IPS-15b (cell line): ENCODE data around the gene GPR17.

Experiments used
- H3K27me3 ChIP-seq: one replicate; pipeline ENCODE4 v1.6.1; 2013; ENCODE audit warnings: low read length; ENCODE audit not compliant: control insufficient read depth, insufficient read depth
- H3K36me3 ChIP-seq: one replicate; pipeline ENCODE4 v1.6.1; 2013; ENCODE audit warnings: low read length; ENCODE audit not compliant: control insufficient read depth, insufficient read depth
- H3K4me1 ChIP-seq: one replicate; pipeline ENCODE4 v1.6.1; 2013; ENCODE audit warnings: mild to moderate bottlenecking, low read length; ENCODE audit not compliant: control insufficient read depth, insufficient read depth
- H3K4me3 ChIP-seq: one replicate; pipeline ENCODE4 v1.5.1; 2013; ENCODE audit warnings: low read depth, low read length
- H3K9ac ChIP-seq: one replicate; pipeline ENCODE4 v1.6.1; 2013; ENCODE audit warnings: low read depth, mild to moderate bottlenecking, low read length
- H3K9me3 ChIP-seq: one replicate; pipeline ENCODE4 v1.6.1; 2013; ENCODE audit warnings: mild to moderate bottlenecking, low read length; ENCODE audit not compliant: control insufficient read depth, insufficient read depth

The GPR17 gene

DNA sequence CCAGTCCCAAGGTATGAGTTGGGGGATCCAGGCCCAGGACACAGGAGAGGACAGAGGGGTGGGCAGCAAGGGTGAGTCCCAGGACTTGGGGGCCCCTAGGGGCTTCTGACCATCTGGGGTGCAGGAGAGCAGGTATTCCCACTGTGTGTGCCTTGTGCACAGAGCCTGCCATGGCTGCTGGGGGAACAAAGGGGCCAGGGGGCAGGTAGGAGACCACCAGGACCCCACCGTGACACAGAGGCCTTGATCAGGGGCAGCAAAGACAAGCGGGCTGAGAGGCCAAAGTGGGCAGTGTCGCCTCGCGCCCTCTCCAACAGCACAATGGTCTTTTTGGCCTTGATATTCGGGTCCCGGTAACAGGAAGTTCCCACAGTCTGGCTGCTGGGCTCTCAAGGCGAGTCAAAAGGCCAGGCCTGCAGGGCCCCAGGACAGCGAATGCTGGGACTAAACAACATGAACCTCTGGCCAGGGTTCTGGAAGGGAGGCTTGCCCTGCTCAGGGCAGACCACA lies 12.3 kb upstream of the GPR17 start:
- H3K27me3 ChIP-seq: no peaks in the 10 kb centered on the region
- H3K4me1 ChIP-seq: peaks cover 9% of the 10 kb centered on the region
- no peaks in the 10 kb centered on the region for H3K9me3 ChIP-seq
- H3K4me3 ChIP-seq: no peak overlapping the region
- H3K36me3 ChIP-seq: no peaks in the 10 kb centered on the region
- no peak overlapping the region for H3K9ac ChIP-seq

DNA sequence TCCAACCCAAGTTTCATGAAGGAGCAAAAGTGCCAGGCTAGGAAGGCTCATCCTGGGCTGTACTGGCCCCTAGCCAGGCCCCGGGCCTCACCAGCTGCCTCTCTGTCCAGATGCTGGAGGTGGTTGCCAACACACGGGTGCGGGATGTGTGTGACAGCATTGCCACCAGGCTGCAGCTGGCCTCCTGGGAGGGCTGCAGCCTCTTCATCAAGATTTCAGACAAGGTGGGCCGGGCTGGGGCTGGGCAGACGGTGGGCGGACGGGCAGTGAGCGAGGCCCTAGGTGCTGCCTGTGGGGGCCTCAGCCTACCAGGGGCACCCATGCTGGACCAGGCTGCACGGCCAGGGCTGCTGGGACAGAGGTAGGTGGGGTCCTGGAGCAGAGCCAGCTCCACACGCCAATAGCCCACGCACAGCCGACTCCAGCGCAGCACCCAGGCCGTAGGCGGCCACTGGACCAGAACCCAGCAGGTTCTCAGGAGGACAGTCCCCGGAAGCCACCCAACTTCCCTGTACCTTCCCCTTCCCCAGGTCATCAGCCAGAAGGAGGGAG lies 11.8 kb upstream of the GPR17 start:
- Histone ChIP-seq H3K4me3 (no peak overlapping the region), H3K9me3 (no peaks in the 10 kb centered on the region), H3K36me3 (no peaks in the 10 kb centered on the region), H3K9ac (no peak overlapping the region), H3K27me3 (no peaks in the 10 kb centered on the region), H3K4me1 (peaks cover 9% of the 10 kb centered on the region)

DNA sequence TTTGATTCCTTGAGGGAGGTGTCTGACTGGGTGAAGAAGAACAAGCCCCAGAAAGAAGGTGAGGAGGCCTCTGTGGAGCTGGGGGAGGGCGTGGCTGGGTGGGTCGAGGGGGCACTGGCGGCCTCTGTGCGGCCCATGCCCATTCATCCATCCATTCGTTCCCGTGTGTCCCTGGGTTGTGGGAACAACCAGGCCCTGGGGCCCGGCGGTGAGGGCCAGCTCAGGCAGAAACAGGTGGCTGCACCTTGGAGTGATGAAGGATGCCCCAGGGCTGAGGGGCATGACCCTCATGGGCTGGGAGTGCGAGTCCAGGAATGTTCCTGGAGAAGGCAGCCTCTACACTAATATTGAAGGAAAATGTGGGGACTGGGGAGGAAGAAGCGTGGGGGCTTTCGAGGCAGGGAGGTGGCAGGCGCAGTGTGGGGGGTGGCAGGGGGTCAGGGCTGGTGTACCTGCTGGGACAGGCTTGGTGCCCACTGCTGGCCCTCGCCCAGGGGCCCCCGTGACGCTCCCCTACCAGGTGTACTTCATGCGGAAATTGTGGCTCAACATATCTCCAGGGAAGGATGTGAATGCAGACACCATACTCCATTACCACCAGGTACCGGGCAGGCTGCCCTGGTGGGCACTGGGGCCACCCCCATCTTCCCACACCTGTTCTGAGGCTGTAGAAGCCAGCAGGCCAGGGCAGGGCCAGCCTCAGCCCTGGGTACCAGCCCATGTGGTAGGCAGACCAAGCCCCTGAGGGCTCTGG lies 11.2 kb upstream of the GPR17 start:
- no peaks in the 10 kb centered on the region for H3K27me3 ChIP-seq
- peaks cover 9% of the 10 kb centered on the region for H3K4me1 ChIP-seq
- H3K9ac ChIP-seq: no peak overlapping the region
- H3K36me3 ChIP-seq: no peaks in the 10 kb centered on the region
- no peaks in the 10 kb centered on the region for H3K9me3 ChIP-seq
- H3K4me3 ChIP-seq: no peak overlapping the region

DNA sequence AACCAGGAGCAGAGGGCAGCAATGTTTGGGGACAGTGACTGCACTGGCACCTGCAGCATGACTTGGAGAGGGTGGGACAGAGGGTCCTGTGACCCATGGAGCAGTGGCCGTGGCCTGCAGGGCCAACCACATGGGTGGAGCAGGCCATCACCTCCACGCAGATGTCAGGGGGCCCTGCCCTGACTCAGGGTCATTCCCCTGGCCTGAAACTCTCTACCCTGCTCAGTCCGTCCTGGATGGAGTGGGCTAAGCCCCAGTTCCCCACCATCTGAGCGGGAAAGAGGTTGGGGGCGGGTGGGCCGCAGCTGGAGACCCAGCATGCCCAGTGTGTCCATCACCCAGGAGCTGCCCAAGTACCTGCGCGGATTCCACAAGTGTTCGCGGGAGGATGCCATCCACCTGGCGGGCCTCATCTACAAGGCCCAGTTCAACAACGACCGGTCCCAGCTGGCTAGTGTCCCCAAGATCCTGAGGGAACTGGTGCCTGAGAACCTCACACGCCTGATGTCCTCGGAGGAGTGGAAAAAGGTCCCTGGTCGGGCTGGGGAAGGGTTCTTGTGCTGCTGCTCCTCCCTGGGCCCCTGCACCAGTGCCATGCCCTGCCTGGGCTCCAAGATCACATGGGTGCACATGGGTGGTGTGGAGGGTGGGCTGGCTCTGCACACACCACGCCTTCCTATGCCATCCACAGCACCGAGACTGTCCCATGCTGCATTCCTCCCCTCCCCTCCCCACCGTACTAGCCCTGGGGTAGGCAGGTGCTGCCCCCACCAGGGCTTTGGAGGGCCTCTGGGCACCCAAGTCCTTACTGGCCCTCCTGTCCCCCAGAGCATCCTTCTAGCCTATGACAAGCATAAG lies 10.3 kb upstream of the GPR17 start:
- Histone ChIP-seq H3K27me3 (no peaks in the 10 kb centered on the region), H3K4me1 (peaks cover 9% of the 10 kb centered on the region), H3K36me3 (no peaks in the 10 kb centered on the region), H3K4me3 (no peak overlapping the region), H3K9me3 (no peaks in the 10 kb centered on the region), H3K9ac (no peak overlapping the region)

- Histone ChIP-seq H3K27me3 (no peaks in the 10 kb centered on the region), H3K4me1 (peaks cover 9% of the 10 kb centered on the region), H3K9me3 (no peaks in the 10 kb centered on the region), H3K36me3 (no peaks in the 10 kb centered on the region), H3K9ac (no peak overlapping the region), H3K4me3 (no peak overlapping the region)
Measured at GRCh38 chr2:127636248-127637235, 9.4 kb upstream of the GPR17 start.

- H3K4me1 ChIP-seq: peaks cover 9% of the 10 kb centered on the region
- no peak overlapping the region for H3K4me3 ChIP-seq
- H3K27me3 ChIP-seq: no peaks in the 10 kb centered on the region
- H3K36me3 ChIP-seq: no peaks in the 10 kb centered on the region
- H3K9ac ChIP-seq: no peak overlapping the region
- H3K9me3 ChIP-seq: no peaks in the 10 kb centered on the region
Measured at GRCh38 chr2:127637236-127637630, 8.7 kb upstream of the GPR17 start.

- Histone ChIP-seq H3K9ac (no peak overlapping the region), H3K4me1 (peaks cover 9% of the 10 kb centered on the region), H3K36me3 (no peaks in the 10 kb centered on the region), H3K27me3 (no peaks in the 10 kb centered on the region), H3K4me3 (peak overlapping the region; percentile 30), H3K9me3 (no peaks in the 10 kb centered on the region)
Measured at GRCh38 chr2:127637725-127638252, 8.2 kb upstream of the GPR17 start.

DNA sequence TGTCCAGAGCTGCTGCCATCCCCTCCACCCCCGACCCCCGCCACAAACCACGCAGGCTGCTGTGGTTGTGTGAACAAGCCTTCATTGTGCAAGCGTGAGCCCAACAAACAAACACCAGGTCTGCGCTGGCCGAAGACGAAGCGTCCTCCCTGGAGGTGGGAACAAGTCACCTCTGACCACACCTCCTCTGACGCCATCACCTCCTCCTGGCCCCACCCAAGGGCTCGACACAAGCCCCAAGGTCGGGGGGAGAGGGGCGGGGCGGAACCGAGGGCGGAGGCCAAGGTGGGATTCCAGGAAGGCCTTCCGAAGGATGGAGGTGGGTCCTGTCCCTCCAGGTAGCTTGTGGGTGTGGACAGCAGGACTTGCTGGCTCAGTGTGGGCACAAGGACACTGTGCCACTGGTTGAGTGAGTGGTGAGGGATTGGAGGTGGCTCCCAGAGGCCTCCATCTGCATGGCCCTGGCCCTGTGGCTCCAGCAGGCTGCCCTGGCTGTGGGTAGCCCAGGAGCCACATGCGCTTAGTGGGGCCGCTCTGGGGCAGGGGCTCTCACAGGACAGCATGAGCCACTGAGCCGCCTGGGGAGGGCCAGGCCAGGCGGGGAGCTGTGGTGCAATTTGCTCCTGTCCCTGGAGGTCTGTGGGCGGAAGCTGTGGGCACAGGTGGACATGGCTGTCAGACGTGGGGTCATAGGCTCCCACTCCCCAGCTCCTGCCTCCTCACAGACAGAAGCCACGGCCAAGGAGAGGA lies 7.4 kb upstream of the GPR17 start:
- Histone ChIP-seq H3K36me3 (no peaks in the 10 kb centered on the region), H3K9ac (no peak overlapping the region)

DNA sequence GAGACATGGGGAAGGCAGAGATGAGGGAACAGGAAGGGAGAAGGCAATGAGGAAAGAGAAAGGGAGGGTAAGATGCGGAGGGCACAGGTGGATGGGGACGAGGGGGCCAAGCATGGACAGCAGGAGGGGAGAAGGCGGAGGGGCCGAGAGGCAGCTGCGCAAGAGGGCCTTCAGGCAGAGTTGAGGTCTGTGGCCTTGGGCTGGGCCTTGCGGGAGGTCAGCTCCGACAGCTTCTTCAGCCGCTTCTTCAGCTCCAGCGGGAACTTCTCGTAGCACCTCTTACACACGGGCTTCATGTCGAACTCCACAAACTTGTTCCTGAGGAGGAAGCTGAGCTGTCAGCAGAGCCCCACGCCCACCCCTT lies 6.9 kb upstream of the GPR17 start:
- Histone ChIP-seq H3K27me3 (no peaks in the 10 kb centered on the region), H3K4me1 (peaks cover 9% of the 10 kb centered on the region), H3K9me3 (no peaks in the 10 kb centered on the region), H3K36me3 (no peaks in the 10 kb centered on the region), H3K9ac (no peak overlapping the region), H3K4me3 (no peak overlapping the region)

More for the DNA sequence above, 7.4 kb upstream of the GPR17 start:
- Histone ChIP-seq H3K4me1 (peaks cover 9% of the 10 kb centered on the region), H3K4me3 (peak overlapping the region; percentile 30), H3K27me3 (no peaks in the 10 kb centered on the region), H3K9me3 (no peaks in the 10 kb centered on the region)
